SK-N-SH treated with all-trans-retinoic acid at 6 μM for 48 hours (cell line): ENCODE data around the gene ADK.

Source experiments
- OSR1 ChIP-seq: fragments of 250-450 bp; sonication (Bioruptor Pico); IDR thresholded peaks from 2 replicates; pipeline ENCODE4 v1.8.0; 2022; ENCODE audit warnings: moderate library complexity, mild to moderate bottlenecking, inconsistent platforms
- TCF4 ChIP-seq: fragments of 250-450 bp; sonication (Bioruptor Pico); IDR thresholded peaks from 2 replicates; pipeline ENCODE4 v1.8.0; 2021; ENCODE audit warnings: mild to moderate bottlenecking, moderate library complexity, borderline replicate concordance
- ZNF8 ChIP-seq: fragments of 450-650 bp; formaldehyde crosslinking; IDR thresholded peaks from 2 replicates; pipeline ENCODE4 v1.5.0; 2020; ENCODE audit warnings: mild to moderate bottlenecking, moderate library complexity

DNA sequence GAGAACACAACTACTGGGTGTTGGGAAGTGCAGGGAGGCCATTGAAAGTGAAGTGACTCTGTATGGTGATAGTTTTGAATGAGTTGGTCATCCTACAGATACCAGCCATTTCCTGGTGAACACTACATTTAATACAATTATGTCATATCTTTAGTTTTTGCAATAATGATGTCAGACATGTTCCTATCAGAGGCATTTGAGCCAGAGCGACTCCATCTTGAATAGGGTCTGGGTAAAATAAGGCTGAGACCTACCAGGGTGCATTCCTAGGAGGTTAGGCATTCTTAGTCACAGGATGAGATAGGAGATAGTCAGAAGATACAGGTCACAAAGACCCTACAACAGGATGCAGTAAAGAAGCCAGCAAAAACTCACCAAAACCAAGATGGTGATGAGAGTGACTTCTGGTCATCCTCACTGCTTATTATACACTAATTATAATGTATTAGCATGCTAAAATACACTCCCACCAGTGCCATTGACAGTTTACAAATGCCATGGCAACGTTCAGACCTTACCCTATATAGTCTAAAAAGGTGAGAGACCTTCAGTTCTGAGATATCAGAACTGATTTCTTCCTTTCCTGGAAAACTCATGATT, 28.2 kb downstream of the ADK start:
- TF ChIP-seq TCF4 (CRISPR knock-in tag) (no peak), OSR1 (no peak), ZNF8 (CRISPR knock-in tag) (0 out of 2 replicates have a peak, but pooled peaks have one; percentile 34)
